Erythroblast (primary cell): ENCODE measurements around the gene DDR1.
A peak's percentile ranks its signal among the peaks of the same experiment; 100 is the strongest.
"Not testable (repeated sequence)": the region's sequence is repeated elsewhere in the genome, so short reads cannot be mapped to it uniquely, and the experiment has no call there.

Experiments
- DNase-seq, 2 experiments: peaks; one replicate each; lab custom pipeline; 2025; lab: John Stamatoyannopoulos, UW
- GATA1 ChIP-seq: IDR thresholded peaks from 2 replicates; pipeline ENCODE4 v1.6.1; 2011; ENCODE audit warnings: low read depth, mild to moderate bottlenecking, control low read depth, low read length, moderate library complexity
- POLR2A ChIP-seq: IDR thresholded peaks from 2 replicates; pipeline ENCODE4 v1.6.1; 2011; ENCODE audit warnings: mild to moderate bottlenecking, low read length

DDR1 gene

GRCh38 chr6:30864325-30864724, 20.0 kb upstream of the DDR1 start:
- DNase-seq: no peak

DNA sequence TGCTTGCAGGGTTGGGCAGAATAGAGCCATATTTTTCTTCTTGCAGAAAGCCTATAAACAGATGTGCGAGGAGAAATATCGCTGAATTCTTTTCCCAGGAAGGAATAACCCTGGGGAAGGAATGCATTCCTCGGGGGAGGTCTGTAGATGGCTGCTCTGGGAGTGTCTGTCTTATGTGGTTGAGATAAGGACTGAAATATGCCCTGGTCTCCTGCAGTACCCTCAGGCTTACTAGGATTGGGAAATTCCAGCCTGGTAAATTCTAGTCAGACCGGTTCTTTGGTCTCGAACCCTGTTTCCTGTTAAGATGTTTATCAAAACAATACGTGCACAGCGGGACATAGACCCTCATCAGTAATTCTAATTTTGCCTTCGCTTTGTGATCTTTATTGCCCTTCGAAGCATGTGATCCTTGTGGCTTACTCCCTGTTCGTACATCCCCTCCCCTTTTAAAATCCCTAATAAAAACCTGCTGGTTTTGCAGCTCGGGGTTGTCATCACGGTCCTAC, 15.0 kb upstream of the DDR1 start:
- not testable (repeated sequence) for DNase-seq

More at GRCh38 chr6:30864325-30864724, 20.0 kb upstream of the DDR1 start:
- no peak for TF ChIP-seq POLR2A
- no peak for TF ChIP-seq GATA1

GRCh38 chr6:30870546-30870945, 13.8 kb upstream of the DDR1 start:
- DNase-seq: no peak
- no peak for TF ChIP-seq GATA1
- no peak for TF ChIP-seq POLR2A

- no peak for DNase-seq
- no peak for TF ChIP-seq GATA1
- TF ChIP-seq POLR2A: no peak
Observed at GRCh38 chr6:30871592-30872183, 12.6 kb upstream of the DDR1 start.

- DNase-seq: no peak
- no peak for TF ChIP-seq GATA1
- TF ChIP-seq POLR2A: no peak
Observed at GRCh38 chr6:30873137-30873640, 11.1 kb upstream of the DDR1 start.

- DNase-seq: not testable (repeated sequence)
Observed at GRCh38 chr6:30873795-30874194, 10.5 kb upstream of the DDR1 start.

DNA sequence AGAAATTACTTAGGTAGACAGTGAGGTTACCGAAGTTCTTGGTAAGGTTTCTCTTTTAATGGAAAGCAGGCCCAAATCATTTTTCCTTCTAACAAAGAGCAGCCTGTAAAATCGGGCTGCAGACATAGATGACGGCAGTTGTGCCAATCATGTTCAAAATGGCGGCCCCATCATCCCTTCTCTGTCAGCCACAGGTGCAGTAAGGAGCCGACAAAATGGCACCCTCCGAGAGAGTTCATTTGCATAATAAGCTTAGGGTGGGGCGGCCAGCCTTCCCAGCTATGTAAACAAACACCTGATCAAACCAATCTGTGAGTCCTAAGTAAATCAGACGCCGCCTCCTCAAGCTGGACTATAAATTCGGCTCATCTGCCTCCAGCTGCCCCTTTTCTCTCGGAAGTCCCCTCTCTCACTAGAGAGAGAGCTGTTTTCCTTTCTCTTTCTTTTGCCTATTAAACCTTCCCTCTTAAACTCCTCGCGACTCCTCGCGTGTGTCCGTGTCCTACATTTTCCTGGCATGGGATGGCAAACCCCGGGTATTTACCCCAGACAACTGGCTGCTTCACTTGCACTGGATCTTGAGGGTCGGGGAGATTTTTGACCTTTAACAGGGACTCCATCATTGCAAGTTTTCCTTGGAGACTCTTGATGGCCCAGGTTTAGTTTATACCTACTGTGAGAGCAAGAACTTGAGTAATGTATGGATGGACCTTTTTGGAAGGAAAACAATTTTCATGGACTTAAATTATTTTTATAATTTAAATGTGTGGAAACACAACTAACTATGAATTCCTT, 8.9 kb upstream of the DDR1 start:
- TF ChIP-seq GATA1 (no peak), POLR2A (no peak)
- DNase-seq: no peak

DNA sequence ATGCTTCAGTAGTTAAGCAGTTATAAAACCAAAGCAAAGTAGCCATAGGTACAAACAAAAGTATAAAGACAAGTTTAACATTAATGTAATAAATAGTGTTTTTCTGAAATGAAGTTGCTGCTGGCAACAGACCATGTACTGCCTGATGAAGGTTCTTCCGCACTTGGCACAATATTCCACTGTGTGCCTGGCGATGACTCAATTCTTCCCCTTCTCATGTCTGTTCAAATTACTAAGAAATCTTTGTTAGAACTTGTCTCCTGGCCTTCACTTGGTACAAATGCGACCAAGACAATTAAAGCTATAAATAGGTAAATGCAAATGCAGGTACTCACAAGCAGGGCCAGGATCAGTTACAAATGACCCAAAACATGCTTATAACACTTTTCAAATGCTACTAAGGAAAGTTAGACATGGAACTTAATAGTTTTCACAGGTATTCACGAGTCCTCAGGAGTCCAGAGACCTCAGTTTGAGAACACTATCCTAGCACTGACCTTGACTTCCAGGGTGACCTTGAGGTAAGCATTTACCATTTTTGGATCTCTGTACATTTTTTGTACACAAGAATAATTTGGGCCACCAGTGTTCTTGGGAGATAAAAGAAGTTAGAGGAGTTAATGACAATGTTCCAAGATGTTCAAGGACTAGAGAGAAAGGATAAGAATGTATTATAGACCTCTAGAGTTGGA, 8.1 kb upstream of the DDR1 start:
- no peak for TF ChIP-seq GATA1
- TF ChIP-seq POLR2A: no peak
- no peak for DNase-seq

DNA sequence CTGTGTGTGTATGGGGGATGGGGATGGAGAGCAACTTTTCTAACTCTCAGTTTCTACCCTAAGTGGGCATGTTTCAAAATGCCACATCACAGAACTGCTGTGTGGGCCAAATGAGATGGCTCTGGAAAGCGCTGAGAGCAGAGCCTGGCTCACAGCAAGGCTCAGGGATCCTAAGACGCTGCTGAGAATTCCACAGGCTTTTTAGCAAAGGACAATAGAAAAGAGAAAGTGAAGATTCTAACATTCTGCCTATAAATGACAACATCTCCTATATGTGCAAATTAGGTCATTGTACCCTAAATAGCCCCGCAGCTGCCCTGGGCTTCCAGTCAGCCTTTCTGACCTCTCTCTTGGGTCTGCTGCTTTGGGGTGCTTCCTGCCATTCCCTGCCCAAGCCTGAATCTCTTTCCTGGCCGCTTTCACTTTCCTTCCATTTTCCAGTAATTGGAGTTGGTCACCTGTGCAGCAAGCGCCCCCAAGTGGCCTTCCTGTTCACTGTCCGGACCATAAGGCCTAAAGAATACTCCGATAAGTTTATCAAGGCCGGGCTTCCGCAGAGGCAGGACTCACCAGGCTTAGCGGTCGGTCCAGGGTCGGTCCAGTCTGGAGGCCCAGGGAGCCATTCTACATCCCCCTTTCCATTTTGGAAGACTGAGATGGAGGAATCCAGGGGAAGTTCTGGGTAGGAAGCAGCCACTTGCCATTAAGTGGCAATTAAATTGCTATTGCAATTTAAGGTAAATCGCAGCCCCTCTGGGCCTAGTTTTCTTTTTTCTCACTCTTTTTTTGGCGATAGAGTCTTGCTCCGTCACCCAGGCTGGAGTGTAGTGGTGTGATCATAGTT, 6.7 kb upstream of the DDR1 start:
- DNase-seq: peak; percentile 81 to 86
- TF ChIP-seq POLR2A (no peak), GATA1 (no peak)

GRCh38 chr6:30879684-30880427, 4.5 kb upstream of the DDR1 start:
- TF ChIP-seq POLR2A (no peak), GATA1 (no peak)
- peak; percentile 30 to 80 for DNase-seq

DNA sequence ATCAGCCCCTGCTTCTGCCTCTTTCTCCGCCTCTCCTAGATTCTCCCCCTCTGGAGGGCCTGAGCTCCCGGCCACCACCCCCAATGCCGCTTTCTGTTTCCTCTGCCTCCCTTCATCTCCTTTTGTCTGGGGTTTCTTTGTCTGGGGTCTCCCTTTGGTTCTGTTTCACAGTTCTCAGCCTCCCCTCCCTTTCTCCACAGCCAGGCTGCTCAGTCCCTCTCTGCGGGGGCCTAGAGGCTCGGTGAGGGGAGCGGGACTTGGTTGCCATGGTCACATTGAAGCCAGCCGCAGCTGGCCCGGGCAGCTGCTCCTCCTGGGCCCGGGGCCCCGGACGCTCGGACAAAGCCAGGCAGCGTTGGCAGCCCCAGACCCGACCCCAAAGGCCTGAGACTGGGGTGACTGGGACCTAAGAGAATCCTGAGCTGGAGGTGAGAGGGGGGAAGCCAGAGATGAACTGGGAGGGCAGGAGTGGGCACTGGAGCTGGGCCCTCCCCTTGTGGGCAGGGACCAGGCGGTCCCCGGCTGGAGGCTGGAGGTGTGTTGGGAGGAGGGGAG, 3.5 kb upstream of the DDR1 start:
- DNase-seq: no peak
- TF ChIP-seq GATA1: no peak
- TF ChIP-seq POLR2A: no peak

GRCh38 chr6:30881392-30882203, 2.7 kb upstream of the DDR1 start:
- TF ChIP-seq POLR2A: no peak
- TF ChIP-seq GATA1: no peak

More at GRCh38 chr6:30881392-30882203, 2.7 kb upstream of the DDR1 start:
- DNase-seq: no peak
